Transverse colon (tissue), 4 donors: ENCODE data around the gene PPFIA1.

Experiments used
- POLR2A ChIP-seq: fragments of 450-650 bp; IDR thresholded peaks from one replicate; pipeline ENCODE4 v1.6.1; 2016; ENCODE audit warnings: antibody characterized with exemption, mild to moderate bottlenecking, moderate library complexity
- POLR2AphosphoS5 ChIP-seq, 3 donors: sonication (generic); formaldehyde crosslinking; IDR thresholded peaks; one replicate each; pipeline ENCODE4 v1.6.1; 2016; ENCODE audit warnings: antibody characterized with exemption in 3 of 3
- TF ChIP-seq, protein P1 (sequence below), 5 experiments: fragments of 200-600 bp in 3 of 5; fragments of 450-650 bp in 2 of 5; sonication (generic) in 3 of 5; IDR thresholded peaks; 1 replicate in 2 of 5; 2 replicates in 3 of 5; pipeline ENCODE4 v1.5.1; 2016 to 2017; ENCODE audit warnings: antibody characterized with exemption in 5 of 5, inconsistent platforms in 3 of 5, mild to moderate bottlenecking in 2 of 5, moderate library complexity in 1 of 5

DNA sequence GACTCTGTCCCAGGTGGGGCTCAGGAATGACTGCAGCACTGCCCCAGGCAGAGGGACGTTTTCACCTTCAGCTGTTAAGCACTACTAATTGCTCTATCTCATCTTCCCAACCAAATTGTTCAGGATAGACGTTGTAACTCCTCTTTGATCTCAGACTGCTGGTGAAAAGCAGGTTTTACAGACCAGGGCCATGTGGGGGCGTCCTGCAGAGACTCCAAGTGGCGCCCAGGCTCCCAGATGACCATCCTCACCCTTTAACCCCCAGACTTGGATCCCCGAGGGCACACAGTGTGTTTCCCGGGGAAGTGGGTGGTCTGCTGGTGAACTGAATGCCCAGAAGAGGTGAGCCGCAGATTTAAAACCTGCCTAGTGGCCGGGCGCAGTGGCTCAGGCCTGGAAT lies 43.5 kb upstream of the PPFIA1 start:
- TF ChIP-seq, protein P1, sequence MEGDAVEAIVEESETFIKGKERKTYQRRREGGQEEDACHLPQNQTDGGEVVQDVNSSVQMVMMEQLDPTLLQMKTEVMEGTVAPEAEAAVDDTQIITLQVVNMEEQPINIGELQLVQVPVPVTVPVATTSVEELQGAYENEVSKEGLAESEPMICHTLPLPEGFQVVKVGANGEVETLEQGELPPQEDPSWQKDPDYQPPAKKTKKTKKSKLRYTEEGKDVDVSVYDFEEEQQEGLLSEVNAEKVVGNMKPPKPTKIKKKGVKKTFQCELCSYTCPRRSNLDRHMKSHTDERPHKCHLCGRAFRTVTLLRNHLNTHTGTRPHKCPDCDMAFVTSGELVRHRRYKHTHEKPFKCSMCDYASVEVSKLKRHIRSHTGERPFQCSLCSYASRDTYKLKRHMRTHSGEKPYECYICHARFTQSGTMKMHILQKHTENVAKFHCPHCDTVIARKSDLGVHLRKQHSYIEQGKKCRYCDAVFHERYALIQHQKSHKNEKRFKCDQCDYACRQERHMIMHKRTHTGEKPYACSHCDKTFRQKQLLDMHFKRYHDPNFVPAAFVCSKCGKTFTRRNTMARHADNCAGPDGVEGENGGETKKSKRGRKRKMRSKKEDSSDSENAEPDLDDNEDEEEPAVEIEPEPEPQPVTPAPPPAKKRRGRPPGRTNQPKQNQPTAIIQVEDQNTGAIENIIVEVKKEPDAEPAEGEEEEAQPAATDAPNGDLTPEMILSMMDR (IDR thresholded peaks at IDR 0.05) = no peak
- no peak for TF ChIP-seq POLR2A
- no peak for TF ChIP-seq POLR2AphosphoS5 (IDR thresholded peaks at IDR 0.05)
